GM18508 (cell line): ENCODE measurements around the gene PXDN.

ENCODE experiments used
- ATAC-seq: cut with Tn5 transposase; IDR thresholded peaks from one replicate; pipeline ENCODE4 v1.9.1; 2021; ENCODE audit warnings: moderate number of reproducible peaks; ENCODE audit not compliant: insufficient read depth, unreplicated experiment

Gene PXDN

DNA sequence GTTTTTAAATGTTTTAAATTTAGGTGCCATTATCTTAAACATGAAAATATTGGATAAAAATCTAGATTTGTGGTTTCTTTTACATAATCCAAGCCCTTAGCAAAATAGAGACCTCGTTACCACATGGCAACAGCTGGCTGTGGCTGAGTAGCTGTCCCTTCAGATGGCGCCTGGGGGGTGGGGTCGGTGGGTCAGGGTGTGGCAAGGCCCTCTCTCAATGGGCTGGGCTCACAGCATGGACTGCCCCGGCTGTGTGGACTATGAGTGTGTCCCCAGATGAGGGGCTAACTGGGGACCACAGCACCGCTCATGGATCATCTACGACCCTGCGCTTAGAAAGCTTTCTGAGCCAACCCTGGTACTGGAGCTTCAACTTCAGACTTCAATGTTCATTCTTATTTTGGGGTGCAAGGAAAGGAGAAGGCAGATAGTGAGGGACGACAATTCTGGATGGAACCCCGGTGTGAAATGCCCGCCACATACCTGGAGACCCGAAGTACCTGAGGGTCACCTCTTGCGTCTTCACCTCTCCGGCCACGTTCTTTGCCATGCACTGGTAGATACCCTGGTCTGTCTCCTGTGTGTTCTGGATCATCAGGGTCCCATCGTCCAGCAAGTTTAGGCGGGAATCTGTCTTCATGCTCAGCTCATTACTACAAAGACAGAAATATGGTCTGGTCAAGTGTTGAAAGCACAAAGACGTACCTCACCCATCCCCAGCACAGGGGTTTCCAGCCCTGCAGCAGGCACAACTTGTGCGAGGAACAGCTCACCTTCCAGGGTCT lies 71.0 kb downstream of the PXDN start:
- no peak for ATAC-seq

DNA sequence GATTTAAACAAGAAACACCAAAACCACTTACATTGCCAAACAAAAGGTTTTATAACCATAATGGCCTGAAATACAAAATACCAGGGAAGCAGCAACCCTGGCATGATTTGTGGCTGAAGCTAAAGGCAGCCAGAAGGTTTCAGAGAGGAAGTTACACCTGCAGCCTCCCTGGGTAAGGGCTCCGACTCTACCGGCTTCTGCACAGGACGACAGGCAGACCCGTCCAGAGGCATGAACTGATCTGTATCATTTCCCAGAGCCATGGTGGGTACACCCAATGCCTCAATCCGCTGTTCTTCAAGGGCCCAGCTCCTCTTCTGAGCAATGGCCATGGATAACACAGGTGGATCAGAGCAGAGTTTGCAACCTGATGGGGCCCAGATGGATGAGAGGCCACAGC lies 71.6 kb downstream of the PXDN start:
- ATAC-seq: no peak

- no peak for ATAC-seq
These were observed 72.4 kb downstream of the PXDN start for GRCh38 chr2:1671916-1672315.

DNA sequence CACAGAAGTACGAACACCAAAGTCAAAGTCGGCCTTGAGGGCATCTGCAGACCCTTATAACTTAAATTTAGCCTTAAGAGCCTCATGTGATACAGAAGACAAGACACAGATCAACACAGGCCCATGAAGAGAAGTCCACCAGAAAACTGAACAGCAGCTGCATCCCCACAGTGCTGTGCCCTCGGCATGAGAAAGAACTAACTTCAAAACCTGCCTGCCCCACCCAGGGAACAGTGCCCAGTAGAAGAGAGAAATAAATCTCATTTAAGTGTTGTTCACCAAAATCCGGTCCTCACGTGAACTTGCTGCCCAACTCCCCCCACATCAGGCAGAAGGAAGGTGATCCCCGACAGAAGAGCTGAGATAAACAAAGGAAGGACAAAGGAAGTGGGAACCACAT lies 73.7 kb downstream of the PXDN start:
- ATAC-seq: no peak

DNA sequence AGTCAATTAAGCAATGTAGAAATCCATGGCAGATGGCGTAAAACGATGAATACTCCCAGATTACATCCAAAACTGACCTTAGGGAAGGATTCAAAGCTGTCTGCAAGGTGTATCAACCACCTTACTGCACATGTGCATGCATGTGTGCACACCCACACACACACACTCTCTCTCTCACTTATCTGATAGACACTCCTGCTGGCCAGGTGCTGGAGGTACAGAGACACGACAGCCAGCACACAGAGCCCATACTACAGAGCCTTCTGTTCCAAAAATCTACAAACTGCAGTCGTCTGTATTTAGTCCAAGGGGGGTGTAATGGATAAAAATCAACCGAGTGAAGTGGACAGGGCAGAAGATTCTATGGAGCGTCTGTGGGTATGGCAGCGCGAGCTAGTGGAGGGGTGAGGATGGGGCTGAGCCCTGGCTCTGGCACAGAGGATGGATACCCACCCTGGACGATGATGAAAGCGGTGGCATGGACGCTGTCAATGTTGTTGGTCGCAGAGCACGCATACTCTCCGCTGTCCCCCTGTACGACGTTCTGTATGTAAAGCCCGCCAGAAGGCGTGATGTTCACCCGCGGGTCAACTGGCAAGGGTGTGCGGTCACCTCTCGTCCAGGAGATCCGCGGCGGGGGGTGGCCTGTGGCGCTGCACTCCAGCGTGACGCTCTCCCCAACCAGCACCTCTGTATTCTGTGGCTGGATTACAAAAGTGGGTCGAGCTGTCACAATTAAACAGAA lies 78.4 kb downstream of the PXDN start:
- ATAC-seq: no peak

- no peak for ATAC-seq
These were observed 79.6 kb downstream of the PXDN start for GRCh38 chr2:1664698-1665097.

DNA sequence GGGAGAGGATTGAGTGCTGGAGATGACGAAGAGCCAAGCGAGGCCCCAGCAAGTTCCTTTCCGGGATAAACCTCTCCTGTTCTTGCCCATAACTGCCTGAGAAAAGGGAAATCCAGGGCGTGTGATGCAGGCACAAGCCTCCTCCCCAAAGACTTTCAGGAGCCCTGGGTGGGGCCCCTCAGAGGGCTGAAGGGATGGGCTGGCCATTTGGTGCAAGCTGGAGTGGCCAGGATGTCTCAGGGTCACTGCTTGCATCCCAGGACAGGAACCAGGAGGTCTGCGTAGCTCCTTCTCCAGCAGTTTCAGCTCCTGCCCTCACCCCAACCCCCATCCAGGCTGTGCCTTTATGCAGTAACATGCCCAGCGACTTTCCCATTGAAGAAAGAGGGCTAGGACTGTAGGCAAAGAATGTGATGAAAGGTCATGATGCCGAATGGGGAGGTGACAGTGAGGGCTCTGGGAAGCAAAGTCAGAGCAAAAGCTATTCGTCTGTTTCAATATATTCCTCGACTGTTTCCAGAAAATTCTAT lies 80.2 kb downstream of the PXDN start:
- no peak for ATAC-seq

DNA sequence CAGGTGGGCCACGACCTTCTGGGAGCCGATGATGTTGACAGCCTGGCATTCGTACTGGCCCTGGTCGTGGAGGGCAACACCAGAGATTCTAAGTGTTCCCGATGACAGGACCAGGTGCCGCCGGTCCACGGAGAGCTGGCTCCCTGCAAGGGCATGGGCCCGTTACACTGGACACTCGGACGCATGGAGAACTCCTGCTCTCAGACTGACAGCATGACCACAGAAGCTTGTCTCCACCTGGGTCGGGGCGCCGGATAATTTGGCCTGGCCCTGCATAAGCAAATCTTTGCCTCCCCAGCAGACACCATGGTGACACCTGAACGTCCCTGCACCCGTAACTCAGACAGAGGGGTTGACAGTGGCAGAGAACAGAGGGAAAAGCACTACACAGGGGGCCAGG lies 80.7 kb downstream of the PXDN start:
- ATAC-seq: no peak

DNA sequence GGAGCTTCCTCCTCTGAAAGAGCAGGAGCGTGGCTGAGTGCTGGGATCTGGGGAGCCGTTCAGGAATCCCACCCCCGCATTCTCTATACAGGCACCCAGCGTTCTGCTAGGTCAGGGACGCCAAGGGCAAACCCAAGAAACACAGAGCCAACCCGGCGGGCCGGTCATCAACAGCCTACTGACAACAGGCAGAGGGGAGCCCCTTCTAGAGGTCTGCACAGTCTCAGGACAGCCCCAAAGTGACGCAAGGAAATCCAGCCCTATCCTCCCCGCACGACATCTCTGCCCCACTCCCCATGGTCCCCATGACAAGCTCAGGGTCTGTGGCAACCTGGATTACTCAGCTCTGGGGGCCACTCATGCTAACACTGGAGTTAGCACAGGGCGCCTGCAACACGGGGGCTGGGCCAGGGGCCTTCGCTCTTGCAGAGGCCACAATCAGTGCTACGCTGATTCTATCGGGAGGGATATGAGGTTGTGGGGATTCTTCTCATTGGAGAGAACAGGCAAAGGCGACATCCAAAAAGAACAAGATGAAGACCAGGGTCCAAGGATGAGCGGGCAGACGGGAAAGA lies 81.6 kb downstream of the PXDN start:
- ATAC-seq: no peak

- no peak for ATAC-seq
These were observed 82.3 kb downstream of the PXDN start for GRCh38 chr2:1661891-1662605.

- ATAC-seq: no peak
These were observed 83.4 kb downstream of the PXDN start for GRCh38 chr2:1660656-1661640.

DNA sequence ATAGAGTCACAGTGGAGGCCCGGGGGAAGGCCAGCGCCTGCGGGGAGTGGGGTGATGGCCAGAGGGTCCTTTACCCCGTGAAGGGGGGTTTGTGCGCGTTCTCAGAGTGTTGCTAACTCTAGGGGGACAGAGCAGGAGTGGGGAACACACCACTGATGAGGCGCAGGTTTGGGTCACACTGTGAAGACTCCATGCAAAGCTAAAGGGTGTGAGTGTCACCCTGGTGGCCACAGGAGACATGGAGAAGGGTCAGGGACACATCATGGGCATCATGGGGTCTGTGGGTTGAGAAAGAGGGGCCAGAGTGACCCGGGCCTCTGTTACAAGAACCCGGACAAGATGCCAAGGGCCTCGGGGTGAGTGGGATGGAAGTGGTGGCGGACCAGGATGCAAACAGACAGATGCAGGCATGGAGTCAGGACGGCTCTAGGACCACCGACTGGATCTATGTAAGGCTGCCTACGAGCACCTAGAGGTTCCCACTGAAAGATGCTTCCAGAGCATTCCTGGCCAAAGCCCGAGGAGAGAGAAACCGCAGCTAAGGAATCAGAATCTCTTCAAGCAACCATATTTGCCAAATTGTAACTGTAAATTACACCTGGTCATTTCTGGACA lies 84.3 kb downstream of the PXDN start:
- no peak for ATAC-seq

DNA sequence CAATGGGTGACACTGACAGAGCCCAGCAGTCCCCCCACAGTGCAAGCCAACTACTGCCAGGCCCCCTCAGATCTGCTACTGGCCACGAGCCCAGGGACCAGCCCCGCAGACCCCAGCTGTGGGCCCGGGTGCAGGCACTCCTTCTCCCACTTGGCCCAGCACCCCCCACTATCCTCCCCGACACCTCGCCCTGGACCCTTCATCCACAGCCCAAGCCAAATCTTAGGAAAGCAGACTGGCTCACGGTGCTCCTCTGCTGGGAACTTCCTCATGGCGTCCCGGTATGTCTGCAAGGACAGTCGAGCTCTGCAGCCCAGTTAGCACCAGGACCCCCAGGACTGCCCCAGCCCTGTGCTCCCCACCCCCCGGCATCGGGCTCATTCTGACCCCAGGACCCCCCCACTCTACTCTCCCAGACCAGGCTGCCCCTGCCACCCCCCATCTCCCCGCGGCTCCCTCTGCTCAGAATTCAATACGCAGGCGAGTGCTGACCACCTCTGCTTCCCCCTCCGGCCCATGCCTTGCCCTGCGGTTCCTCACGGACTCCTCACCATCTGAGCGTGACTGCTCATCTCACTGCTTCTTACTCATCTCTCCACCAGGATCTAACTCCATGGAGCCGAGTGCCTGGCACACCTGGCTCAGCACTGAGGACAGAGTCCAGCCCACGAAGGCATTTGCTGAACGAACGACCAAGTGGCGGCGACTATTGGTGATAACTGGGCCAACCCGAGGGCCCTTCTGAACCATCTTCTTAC lies 85.7 kb downstream of the PXDN start:
- no peak for ATAC-seq

GRCh38 chr2:1656961-1657841 lies 87.1 kb downstream of the PXDN start:
- ATAC-seq: no peak

GRCh38 chr2:1656326-1656960 lies 87.9 kb downstream of the PXDN start:
- no peak for ATAC-seq

DNA sequence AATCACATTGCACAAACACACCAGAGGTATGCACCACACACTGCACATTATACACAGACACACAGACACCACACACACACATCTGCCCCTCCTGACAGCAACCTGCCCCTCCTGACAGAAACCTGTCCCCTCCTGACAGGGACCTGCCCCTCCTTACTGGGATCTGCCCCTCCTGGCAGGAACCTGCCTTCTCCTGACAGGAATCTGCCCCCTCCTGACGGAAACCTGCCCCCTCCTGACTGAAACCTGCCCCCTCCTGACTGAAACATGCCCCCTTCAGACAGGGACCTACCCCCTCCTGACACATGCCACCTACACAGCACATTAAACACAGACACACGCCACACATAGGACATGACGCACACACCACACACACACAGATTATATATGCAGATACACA lies 88.9 kb downstream of the PXDN start:
- ATAC-seq: no peak
